HEK293 (cell line): Measurements from ENCODE around the gene GABBR2.

ENCODE experiments used
- ZNF274 ChIP-seq, 2 experiments: fragments of 200-500 bp in 1 of 2; fragments of 450-650 bp in 1 of 2; sonication (Bioruptor generic) in 1 of 2; formaldehyde crosslinking in 1 of 2; IDR thresholded peaks; 2 replicates each; pipeline versions ENCODE4 v1.5.1 to v1.6.1; 2014 to 2016; ENCODE audit warnings: borderline replicate concordance in 1 of 2, inconsistent platforms in 1 of 2, low read length in 1 of 2, missing biosample characterization in 1 of 2, missing genetic modification characterization in 1 of 2
- ZNF433 ChIP-seq: fragments of 450-650 bp; formaldehyde crosslinking; IDR thresholded peaks from 2 replicates; pipeline ENCODE4 v1.5.1; 2016; ENCODE audit warnings: missing biosample characterization, missing genetic modification characterization, low read depth
- ZNF561 ChIP-seq: fragments of 450-650 bp; IDR thresholded peaks from 2 replicates; pipeline ENCODE4 v1.5.1; 2018; ENCODE audit warnings: missing biosample characterization, missing genetic modification characterization, borderline replicate concordance
- ZNF600 ChIP-seq: fragments of 450-650 bp; formaldehyde crosslinking; IDR thresholded peaks from 2 replicates; pipeline ENCODE4 v1.5.1; 2016; ENCODE audit warnings: missing biosample characterization, missing genetic modification characterization
- ZNF623 ChIP-seq: fragments of 450-650 bp; formaldehyde crosslinking; IDR thresholded peaks from 2 replicates; pipeline ENCODE4 v1.5.1; 2016; ENCODE audit warnings: missing biosample characterization, missing genetic modification characterization
- TF ChIP-seq, protein P1 (sequence below): fragments of 450-650 bp; formaldehyde crosslinking; IDR thresholded peaks from 2 replicates; pipeline ENCODE4 v1.5.1; 2016; ENCODE audit warnings: missing biosample characterization, missing genetic modification characterization, low read depth
- TF ChIP-seq, protein P2 (sequence below): fragments of 450-650 bp; formaldehyde crosslinking; IDR thresholded peaks from 2 replicates; pipeline ENCODE4 v1.5.1; 2016; ENCODE audit warnings: missing biosample characterization, missing genetic modification characterization

DNA sequence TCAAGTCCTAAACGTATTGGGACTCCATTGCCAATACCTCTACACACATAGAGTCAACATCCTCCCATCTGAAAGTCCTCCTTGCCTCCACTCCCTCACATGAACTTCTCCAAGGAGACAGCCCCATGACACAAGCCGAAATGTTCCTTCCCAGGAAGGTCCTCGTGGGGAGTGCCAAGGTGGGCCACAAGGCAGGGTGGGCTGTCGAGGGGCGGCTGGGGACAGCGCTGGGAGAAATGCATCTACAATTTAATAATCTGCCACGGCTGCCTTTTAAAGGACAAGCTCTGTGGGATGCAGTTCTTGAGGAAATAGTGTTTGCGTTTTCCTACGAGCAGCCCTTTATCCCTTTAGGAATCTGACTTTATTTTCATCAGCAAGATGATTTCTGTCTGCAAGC, 138.7 kb downstream of the GABBR2 start:
- TF ChIP-seq, protein P1, sequence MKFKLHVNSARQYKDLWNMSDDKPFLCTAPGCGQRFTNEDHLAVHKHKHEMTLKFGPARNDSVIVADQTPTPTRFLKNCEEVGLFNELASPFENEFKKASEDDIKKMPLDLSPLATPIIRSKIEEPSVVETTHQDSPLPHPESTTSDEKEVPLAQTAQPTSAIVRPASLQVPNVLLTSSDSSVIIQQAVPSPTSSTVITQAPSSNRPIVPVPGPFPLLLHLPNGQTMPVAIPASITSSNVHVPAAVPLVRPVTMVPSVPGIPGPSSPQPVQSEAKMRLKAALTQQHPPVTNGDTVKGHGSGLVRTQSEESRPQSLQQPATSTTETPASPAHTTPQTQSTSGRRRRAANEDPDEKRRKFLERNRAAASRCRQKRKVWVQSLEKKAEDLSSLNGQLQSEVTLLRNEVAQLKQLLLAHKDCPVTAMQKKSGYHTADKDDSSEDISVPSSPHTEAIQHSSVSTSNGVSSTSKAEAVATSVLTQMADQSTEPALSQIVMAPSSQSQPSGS (tag by site-specific recombination): no peak
- TF ChIP-seq ZNF623 (no peak), ZNF600 (tag by site-specific recombination) (no peak), ZNF274 (IDR thresholded peaks at IDR 0.05; ENCODE audit: low read length) (no peak), ZNF274 (tag by site-specific recombination; IDR thresholded peaks at IDR 0.05; ENCODE audit: borderline replicate concordance) (no peak), ZNF561 (no peak), ZNF433 (tag by site-specific recombination) (no peak)
- TF ChIP-seq, protein P2, sequence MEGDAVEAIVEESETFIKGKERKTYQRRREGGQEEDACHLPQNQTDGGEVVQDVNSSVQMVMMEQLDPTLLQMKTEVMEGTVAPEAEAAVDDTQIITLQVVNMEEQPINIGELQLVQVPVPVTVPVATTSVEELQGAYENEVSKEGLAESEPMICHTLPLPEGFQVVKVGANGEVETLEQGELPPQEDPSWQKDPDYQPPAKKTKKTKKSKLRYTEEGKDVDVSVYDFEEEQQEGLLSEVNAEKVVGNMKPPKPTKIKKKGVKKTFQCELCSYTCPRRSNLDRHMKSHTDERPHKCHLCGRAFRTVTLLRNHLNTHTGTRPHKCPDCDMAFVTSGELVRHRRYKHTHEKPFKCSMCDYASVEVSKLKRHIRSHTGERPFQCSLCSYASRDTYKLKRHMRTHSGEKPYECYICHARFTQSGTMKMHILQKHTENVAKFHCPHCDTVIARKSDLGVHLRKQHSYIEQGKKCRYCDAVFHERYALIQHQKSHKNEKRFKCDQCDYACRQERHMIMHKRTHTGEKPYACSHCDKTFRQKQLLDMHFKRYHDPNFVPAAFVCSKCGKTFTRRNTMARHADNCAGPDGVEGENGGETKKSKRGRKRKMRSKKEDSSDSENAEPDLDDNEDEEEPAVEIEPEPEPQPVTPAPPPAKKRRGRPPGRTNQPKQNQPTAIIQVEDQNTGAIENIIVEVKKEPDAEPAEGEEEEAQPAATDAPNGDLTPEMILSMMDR (tag by site-specific recombination): no peak
